Lower leg skin (tissue), 3 donors: ENCODE data around the gene ZMYND11.
"Not testable (repeated sequence)": the region's sequence is repeated elsewhere in the genome, so short reads cannot be mapped to it uniquely, and the experiment has no call there.

Experiments used
- CTCF ChIP-seq, 3 donors: fragments of 450-650 bp; IDR thresholded peaks; one replicate each; pipeline ENCODE4 v1.5.1; 2016; ENCODE audit warnings: antibody characterized with exemption in 3 of 3, mild to moderate bottlenecking in 3 of 3, moderate library complexity in 2 of 3
- POLR2A ChIP-seq, 2 donors: fragments of 450-650 bp; IDR thresholded peaks; one replicate each; pipeline ENCODE4 v1.6.1; 2016 to 2017; ENCODE audit warnings: antibody characterized with exemption in 2 of 2, mild to moderate bottlenecking in 1 of 2, moderate library complexity in 1 of 2

DNA sequence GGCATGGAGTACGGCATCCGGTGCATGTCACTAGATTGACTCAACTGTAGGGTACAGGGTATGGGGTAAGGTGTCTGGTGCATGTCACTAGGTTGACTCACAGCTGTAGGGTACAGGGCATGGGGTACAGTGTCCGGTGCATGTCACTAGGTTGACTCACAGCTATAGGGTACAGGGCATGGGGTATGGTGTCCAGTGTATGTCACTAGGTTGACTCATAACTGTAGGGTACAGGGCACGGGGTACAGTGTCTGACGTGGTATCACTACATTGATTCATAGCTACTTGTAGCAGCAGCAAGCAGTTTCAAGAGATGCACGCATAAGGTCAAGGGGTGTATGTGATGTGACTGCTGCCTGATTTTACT is 129.8 kb downstream of the ZMYND11 start:
- TF ChIP-seq CTCF, POLR2A (IDR thresholded peaks at IDR 0.05): not testable (repeated sequence)
